Spleen (tissue), 11 donors: ENCODE measurements around the gene ACOXL. TPM values are rescaled to one million over a fixed set of nuclear protein-coding genes. Genes with fewer than 3 reads are reported as not detected.

ENCODE experiments used
- DNase-seq: peaks from one replicate; pipeline ENCODE4 v3.0.0-alpha.2; 2020
- H3K27ac ChIP-seq, 8 donors: fragments of 200-600 bp; sonication (generic) in 7 of 8; 1 replicate in 4 of 8; 2 replicates in 4 of 8; pipeline versions ENCODE4 v1.5.0 to v1.8.0; 2016 to 2021; ENCODE audit warnings: inconsistent platforms in 4 of 8, mild to moderate bottlenecking in 4 of 8, moderate library complexity in 1 of 8
- H3K27me3 ChIP-seq, 7 donors: fragments of 200-600 bp; sonication (generic) in 6 of 7; replicated peaks in 1 of 7; 1 replicate in 4 of 7; 2 replicates in 3 of 7; pipeline versions ENCODE4 v1.5.0 to v1.8.0; 2016 to 2021; ENCODE audit warnings: inconsistent platforms in 3 of 7, mild to moderate bottlenecking in 1 of 7
- H3K36me3 ChIP-seq, 6 donors: fragments of 200-600 bp; sonication (generic) in 5 of 6; 1 replicate in 4 of 6; 2 replicates in 2 of 6; pipeline versions ENCODE4 v1.5.0 to v1.8.0; 2016 to 2021; ENCODE audit warnings: inconsistent platforms in 2 of 6
- H3K4me1 ChIP-seq, 6 donors: fragments of 200-600 bp; sonication (generic) in 5 of 6; 1 replicate in 3 of 6; 2 replicates in 3 of 6; pipeline versions ENCODE4 v1.5.0 to v1.8.0; 2016 to 2021; ENCODE audit warnings: inconsistent platforms in 3 of 6
- H3K4me3 ChIP-seq, 8 donors: fragments of 200-600 bp; sonication (generic) in 7 of 8; 1 replicate in 4 of 8; 2 replicates in 4 of 8; pipeline versions ENCODE4 v1.5.0 to v1.8.0; 2016 to 2021; ENCODE audit warnings: inconsistent platforms in 4 of 8, mild to moderate bottlenecking in 4 of 8, moderate library complexity in 2 of 8
- H3K9me3 ChIP-seq, 8 donors: fragments of 200-600 bp; sonication (generic) in 7 of 8; 1 replicate in 4 of 8; 2 replicates in 4 of 8; pipeline versions ENCODE4 v1.5.0 to v1.8.0; 2016 to 2021; ENCODE audit warnings: inconsistent platforms in 4 of 8
- POLR2A ChIP-seq, 3 donors: fragments of 450-650 bp; IDR thresholded peaks; one replicate each; pipeline ENCODE4 v1.5.1; 2017; ENCODE audit warnings: antibody characterized with exemption in 3 of 3, mild to moderate bottlenecking in 1 of 3
- POLR2AphosphoS5 ChIP-seq, 3 donors: sonication (generic); formaldehyde crosslinking; IDR thresholded peaks; one replicate each; pipeline ENCODE4 v1.5.1; 2017; ENCODE audit warnings: antibody characterized with exemption in 3 of 3
- WGBS, 5 donors: extraction: QIAGEN DNeasy Blood & Tissue Kit in 3 of 5; methylation state at CpG; one replicate each; pipeline versions ENCODE4 v1.1.5 to v1.1.7; 2013 to 2018; 5-methylcytosine and 5-hydroxymethylcytosine counted together
- intact Hi-C: fragments of 100-400 bp; cut with DNase I; formaldehyde crosslinking; loops from one replicate; pipeline ENCODE4 v1.15.0; 2023; ENCODE audit warnings: low total_unique reads
- polyA plus RNA-seq, 3 donors: library from polyadenylated mRNA; stranded (reverse); fragments of 200-250 nt; gene quantifications; one replicate each; pipeline ENCODE4 v1.2.1, GENCODE V29; 2013
- total RNA-seq, 7 donors: library from RNA; depleted of rRNA in 3 of 7; stranded (reverse); fragments of >200 nt in 3 of 7; fragmentation: NEBNext Ultra II Directional in 4 of 7; extraction: Animal tissue kit (Norgen Biotek cat#: 25700) in 4 of 7; gene quantifications; one replicate each; pipeline versions ENCODE4 v1.1.0 to v1.2.1, GENCODE V29; 2016 to 2021
- TF ChIP-seq, protein P1 (sequence below), 11 experiments: fragments of 200-600 bp in 7 of 11; fragments of 450-650 bp in 4 of 11; sonication (generic) in 4 of 11; IDR thresholded peaks in 8 of 11; conservative IDR thresholded peaks in 3 of 11; 1 replicate in 7 of 11; 2 replicates in 4 of 11; pipeline versions ENCODE4 v1.4.0 to v1.8.0; 2016 to 2021; ENCODE audit warnings: antibody characterized with exemption in 11 of 11, inconsistent platforms in 4 of 11, mild to moderate bottlenecking in 1 of 11
- donor health status: healthy with polysubstance abuse.
- donor health status: DM: no; HTN: no; CAD: no; lungs with moderate emphysema.
- donor health status: DM: no; HTN: no; CAD: no.
- donor health status: Bipolar disorder and iron deficiency.
- donor health status: healthy.
- donor health status: DM: no; HTN: no; CAD: no.
- donor health status: DM: yes; HTN: yes; CAD: no.

The ACOXL gene
- total and polyA plus RNA-seq, 10 donors = 0.04 to 1.0 (median 0.66) TPM

DNA sequence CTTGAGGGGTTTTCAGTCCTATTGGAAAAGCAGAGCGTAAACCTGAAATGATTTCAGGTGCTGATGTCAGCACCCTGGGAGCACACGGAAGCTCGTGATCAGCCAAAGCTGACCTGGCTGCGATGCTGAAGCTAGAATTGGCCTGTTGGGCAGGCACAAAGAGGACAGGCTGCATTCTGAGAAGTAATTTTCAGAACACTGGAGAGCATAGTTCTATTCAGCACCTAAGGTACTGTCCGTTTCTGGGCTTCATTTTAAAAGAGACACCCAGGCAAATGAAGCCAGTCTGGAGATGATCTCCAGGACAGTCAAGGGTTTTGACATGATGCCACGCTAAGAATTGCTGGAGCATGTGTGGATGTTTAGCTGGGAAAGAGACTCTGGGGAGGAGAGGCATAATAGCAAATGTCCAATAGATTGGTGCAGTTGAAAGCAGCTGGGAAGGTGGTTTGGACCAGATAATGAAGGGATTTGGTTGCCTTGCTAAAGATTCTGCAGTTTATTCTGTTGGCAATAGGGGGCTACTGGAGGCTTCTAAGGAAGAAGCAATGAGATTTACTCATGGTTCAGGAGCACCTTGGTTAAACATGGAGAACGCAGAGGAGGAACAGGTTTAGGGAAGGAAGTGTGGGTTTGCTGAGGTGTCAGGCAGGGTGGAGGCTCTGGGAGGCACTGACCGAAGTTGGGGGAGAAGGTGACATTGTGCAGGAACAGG, 86.6 kb downstream of the ACOXL start:
- TF ChIP-seq POLR2AphosphoS5 (IDR thresholded peaks at IDR 0.05) (no peak), POLR2A (IDR thresholded peaks at IDR 0.05) (no peak)
- TF ChIP-seq, protein P1, sequence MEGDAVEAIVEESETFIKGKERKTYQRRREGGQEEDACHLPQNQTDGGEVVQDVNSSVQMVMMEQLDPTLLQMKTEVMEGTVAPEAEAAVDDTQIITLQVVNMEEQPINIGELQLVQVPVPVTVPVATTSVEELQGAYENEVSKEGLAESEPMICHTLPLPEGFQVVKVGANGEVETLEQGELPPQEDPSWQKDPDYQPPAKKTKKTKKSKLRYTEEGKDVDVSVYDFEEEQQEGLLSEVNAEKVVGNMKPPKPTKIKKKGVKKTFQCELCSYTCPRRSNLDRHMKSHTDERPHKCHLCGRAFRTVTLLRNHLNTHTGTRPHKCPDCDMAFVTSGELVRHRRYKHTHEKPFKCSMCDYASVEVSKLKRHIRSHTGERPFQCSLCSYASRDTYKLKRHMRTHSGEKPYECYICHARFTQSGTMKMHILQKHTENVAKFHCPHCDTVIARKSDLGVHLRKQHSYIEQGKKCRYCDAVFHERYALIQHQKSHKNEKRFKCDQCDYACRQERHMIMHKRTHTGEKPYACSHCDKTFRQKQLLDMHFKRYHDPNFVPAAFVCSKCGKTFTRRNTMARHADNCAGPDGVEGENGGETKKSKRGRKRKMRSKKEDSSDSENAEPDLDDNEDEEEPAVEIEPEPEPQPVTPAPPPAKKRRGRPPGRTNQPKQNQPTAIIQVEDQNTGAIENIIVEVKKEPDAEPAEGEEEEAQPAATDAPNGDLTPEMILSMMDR (IDR thresholded peaks at IDR 0.05 in 8 of 11, conservative IDR thresholded peaks at IDR 0.05 in 3 of 11) = no peak
- Histone ChIP-seq H3K9me3 (peaks cover 0 to 13% (median 9%) of the 10 kb centered on the region in 8 donors), H3K4me1 (peaks cover 0 to 14% (median 0%) of the 10 kb centered on the region in 6 donors), H3K4me3 (no peak overlapping the region), H3K36me3 (no peaks in the 10 kb centered on the region), H3K27me3 (peaks cover 0 to 5% (median 0%) of the 10 kb centered on the region in 7 donors), H3K27ac (no peak overlapping the region)
- no peak for DNase-seq
- intact Hi-C loops = no loop called here
- WGBS, 5 donors = 58 to 80% (median 71%) methylated on average over 7 to 8 of the region's 8 CpGs

DNA sequence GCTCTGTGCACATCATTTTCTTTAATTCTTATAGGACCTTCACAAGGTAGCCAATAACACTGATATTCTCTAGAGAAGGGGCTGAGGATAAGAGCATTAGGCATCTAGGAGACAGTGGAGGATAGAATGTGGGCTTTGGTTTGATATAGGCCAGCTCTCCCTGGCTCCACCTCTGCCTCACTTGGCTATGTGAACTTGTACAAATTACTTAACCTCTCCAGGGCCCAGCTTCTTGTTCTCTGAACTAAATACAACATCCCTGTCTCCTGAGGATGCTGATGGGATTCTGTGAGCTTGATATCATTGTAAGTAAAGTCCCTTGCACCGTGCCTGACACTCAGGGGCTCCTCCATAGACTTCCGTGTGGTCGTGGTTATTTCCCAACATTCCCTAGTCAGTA, 87.3 kb downstream of the ACOXL start:
- H3K27ac ChIP-seq = no peak overlapping the region
- H3K36me3 ChIP-seq = no peaks in the 10 kb centered on the region
- no peak for TF ChIP-seq POLR2AphosphoS5 (IDR thresholded peaks at IDR 0.05)
- TF ChIP-seq POLR2A (IDR thresholded peaks at IDR 0.05) = no peak
- TF ChIP-seq, protein P1 (IDR thresholded peaks at IDR 0.05 in 8 of 11, conservative IDR thresholded peaks at IDR 0.05 in 3 of 11) = no peak
- intact Hi-C loops = no loop called here
- H3K4me3 ChIP-seq = no peak overlapping the region
- WGBS, 5 donors = 55 to 84% (median 63%) methylated on average over 3 of the region's 3 CpGs
- H3K4me1 ChIP-seq = peaks cover 0 to 14% (median 0%) of the 10 kb centered on the region in 6 donors
- H3K9me3 ChIP-seq = peaks cover 0 to 21% (median 17%) of the 10 kb centered on the region in 8 donors
- H3K27me3 ChIP-seq = peaks cover 0 to 5% (median 0%) of the 10 kb centered on the region in 7 donors
- DNase-seq = no peak

DNA sequence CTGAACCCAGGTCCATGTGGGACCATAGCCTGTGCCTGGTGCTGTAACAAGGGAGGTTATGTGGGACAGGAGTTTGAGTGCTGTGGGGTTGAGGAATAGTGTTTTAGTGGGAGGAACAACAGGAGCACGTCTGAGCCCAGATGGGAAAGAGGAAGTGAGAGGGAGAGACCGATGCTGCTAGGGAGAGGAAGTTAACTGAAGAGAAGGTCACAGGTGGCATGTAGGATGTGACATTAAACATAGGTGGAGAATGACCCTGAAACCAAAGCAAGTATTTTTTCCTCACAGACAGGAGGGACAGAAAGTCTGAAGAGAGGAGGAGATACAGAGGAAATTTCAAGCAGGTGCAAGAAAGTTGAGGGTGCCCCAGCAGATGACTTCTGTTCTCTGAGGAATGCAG, 87.8 kb downstream of the ACOXL start:
- Histone ChIP-seq H3K27me3 (peaks cover 0 to 5% (median 0%) of the 10 kb centered on the region in 7 donors), H3K9me3 (peaks cover 0 to 25% (median 22%) of the 10 kb centered on the region in 8 donors), H3K36me3 (no peaks in the 10 kb centered on the region), H3K4me3 (no peak overlapping the region), H3K4me1 (peaks cover 0 to 14% (median 0%) of the 10 kb centered on the region in 6 donors), H3K27ac (no peak overlapping the region)
- intact Hi-C loops = no loop called here
- DNase-seq = no peak
- TF ChIP-seq POLR2A (IDR thresholded peaks at IDR 0.05) = no peak
- TF ChIP-seq, protein P1 (IDR thresholded peaks at IDR 0.05 in 8 of 11, conservative IDR thresholded peaks at IDR 0.05 in 3 of 11) = no peak
- no peak for TF ChIP-seq POLR2AphosphoS5 (IDR thresholded peaks at IDR 0.05)
- 2 to 23% (median 8%) methylated on average over 2 of the region's 2 CpGs for WGBS, 5 donors

DNA sequence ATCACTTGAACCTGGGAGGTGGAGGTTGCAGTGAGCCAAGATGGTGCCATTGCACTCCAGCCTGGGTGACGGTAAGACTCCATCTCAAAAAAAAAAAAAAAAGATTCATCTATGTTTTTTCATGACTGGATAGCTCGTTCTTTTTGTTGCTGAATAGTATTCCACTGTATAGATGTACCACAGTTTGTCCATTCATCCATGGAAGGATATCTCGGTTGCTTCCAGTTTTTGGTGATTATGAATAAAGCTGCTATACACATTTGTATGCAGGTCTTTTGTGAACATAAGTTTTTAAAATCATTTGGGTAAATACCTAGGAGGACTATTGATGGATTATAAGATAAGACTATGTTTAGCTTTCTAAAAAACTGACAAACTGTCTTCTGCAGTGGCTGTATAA, 90.8 kb downstream of the ACOXL start:
- no peak for DNase-seq
- no peak for TF ChIP-seq POLR2A (IDR thresholded peaks at IDR 0.05)
- TF ChIP-seq POLR2AphosphoS5 (IDR thresholded peaks at IDR 0.05) = no peak
- TF ChIP-seq, protein P1 (IDR thresholded peaks at IDR 0.05 in 8 of 11, conservative IDR thresholded peaks at IDR 0.05 in 3 of 11) = no peak
- 81 to 99% (median 92%) methylated on average over 3 of the region's 3 CpGs for WGBS, 5 donors
- Histone ChIP-seq H3K36me3 (no peaks in the 10 kb centered on the region), H3K27ac (no peak overlapping the region), H3K9me3 (peaks cover 0 to 30% (median 23%) of the 10 kb centered on the region in 8 donors), H3K4me3 (no peak overlapping the region), H3K27me3 (peaks cover 0 to 5% (median 0%) of the 10 kb centered on the region in 7 donors), H3K4me1 (peaks cover 0 to 14% (median 0%) of the 10 kb centered on the region in 6 donors)
- intact Hi-C loops = no loop called here
